Measurements from ENCODE around the gene KRT84.

DNA sequence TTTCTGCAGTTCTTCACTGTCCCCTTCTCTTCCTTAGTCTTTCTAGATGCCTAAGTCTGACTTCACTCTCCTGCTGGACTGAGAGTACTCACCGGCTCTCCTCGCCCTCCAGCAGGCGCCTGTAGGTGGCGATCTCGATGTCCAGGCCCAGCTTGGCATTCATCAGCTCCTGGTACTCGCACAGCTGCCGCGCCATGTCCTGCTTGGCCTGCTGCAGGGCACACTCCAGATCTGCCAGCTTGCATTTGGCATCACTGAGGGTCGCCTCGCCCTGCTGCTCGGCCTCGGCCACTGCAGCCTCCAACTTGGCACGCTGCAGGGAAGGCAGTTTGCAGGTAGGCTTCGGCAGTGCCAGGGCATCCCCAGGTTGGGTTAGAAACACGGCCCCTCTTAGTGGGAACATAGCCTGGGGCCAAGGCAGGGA, 5.2 kb downstream of the KRT84 start:
- TF ChIP-seq, protein P1, sequence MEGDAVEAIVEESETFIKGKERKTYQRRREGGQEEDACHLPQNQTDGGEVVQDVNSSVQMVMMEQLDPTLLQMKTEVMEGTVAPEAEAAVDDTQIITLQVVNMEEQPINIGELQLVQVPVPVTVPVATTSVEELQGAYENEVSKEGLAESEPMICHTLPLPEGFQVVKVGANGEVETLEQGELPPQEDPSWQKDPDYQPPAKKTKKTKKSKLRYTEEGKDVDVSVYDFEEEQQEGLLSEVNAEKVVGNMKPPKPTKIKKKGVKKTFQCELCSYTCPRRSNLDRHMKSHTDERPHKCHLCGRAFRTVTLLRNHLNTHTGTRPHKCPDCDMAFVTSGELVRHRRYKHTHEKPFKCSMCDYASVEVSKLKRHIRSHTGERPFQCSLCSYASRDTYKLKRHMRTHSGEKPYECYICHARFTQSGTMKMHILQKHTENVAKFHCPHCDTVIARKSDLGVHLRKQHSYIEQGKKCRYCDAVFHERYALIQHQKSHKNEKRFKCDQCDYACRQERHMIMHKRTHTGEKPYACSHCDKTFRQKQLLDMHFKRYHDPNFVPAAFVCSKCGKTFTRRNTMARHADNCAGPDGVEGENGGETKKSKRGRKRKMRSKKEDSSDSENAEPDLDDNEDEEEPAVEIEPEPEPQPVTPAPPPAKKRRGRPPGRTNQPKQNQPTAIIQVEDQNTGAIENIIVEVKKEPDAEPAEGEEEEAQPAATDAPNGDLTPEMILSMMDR (IDR thresholded peaks at IDR 0.05): peak; percentile 28 to 56 (median 36)
- no peak for TF ChIP-seq POLR2AphosphoS5 (IDR thresholded peaks at IDR 0.05)
